K562 (cell line): Measurements from ENCODE around the gene MAP3K6. TPM values are rescaled to one million over a fixed set of nuclear protein-coding genes. Genes with fewer than 3 reads are reported as not detected.

Source experiments
- ARID3A ChIP-seq: IDR thresholded peaks from 2 replicates; pipeline ENCODE4 v1.6.1; 2012; ENCODE audit warnings: low read depth, low read length, improper control_type of control experiment, borderline replicate concordance
- E2F6 ChIP-seq, 2 experiments: IDR thresholded peaks; 2 replicates each; pipeline ENCODE4 v1.6.1; 2011; ENCODE audit warnings: borderline replicate concordance in 1 of 2, control low read depth in 1 of 2, low read depth in 1 of 2, low read length in 1 of 2, mild to moderate bottlenecking in 1 of 2, mixed read lengths in 1 of 2, moderate library complexity in 1 of 2; ENCODE audit not compliant: insufficient read depth in 1 of 2, insufficient read length in 1 of 2, poor library complexity in 1 of 2, severe bottlenecking in 1 of 2; ENCODE audit errors: extremely low read depth in 1 of 2
- ELF1 ChIP-seq: fragments of 200-800 bp; sonication (Bioruptor generic); IDR thresholded peaks from 2 replicates; pipeline ENCODE4 v1.6.1; 2016; ENCODE audit warnings: missing genetic modification characterization, missing compliant biosample characterization
- HDGF ChIP-seq: fragments of 450-650 bp; IDR thresholded peaks from 2 replicates; pipeline ENCODE4 v1.6.1; 2016
- HMGN3 ChIP-seq: IDR thresholded peaks from 2 replicates; pipeline ENCODE4 v1.6.1; 2011; ENCODE audit warnings: borderline replicate concordance, low read depth, mild to moderate bottlenecking, mixed read lengths, low read length; ENCODE audit not compliant: insufficient read length; ENCODE audit errors: extremely low read depth
- MAFG ChIP-seq: fragments of 450-650 bp; conservative IDR thresholded peaks from 2 replicates; pipeline ENCODE4 v1.6.1; 2016; ENCODE audit warnings: missing genetic modification characterization, missing compliant biosample characterization
- MAX ChIP-seq: sonication (generic); formaldehyde crosslinking; IDR thresholded peaks from 2 replicates; pipeline ENCODE4 v1.9.0; 2022; ENCODE audit warnings: mild to moderate bottlenecking, missing genetic modification reagents
- MLLT1 ChIP-seq, 2 experiments: fragments of 450-650 bp; IDR thresholded peaks; 2 replicates each; pipeline ENCODE4 v1.6.1; 2016
- MYBL2 ChIP-seq, 2 experiments: fragments of 450-650 bp in 1 of 2; sonication (generic) in 1 of 2; formaldehyde crosslinking in 1 of 2; IDR thresholded peaks; 2 replicates each; pipeline versions ENCODE4 v1.6.1 to v1.8.1; 2017 to 2022; ENCODE audit warnings: borderline replicate concordance in 1 of 2, inconsistent platforms in 1 of 2, low read depth in 1 of 2, mild to moderate bottlenecking in 1 of 2, missing genetic modification reagents in 1 of 2, moderate library complexity in 1 of 2
- SP1 ChIP-seq: sonication (generic); formaldehyde crosslinking; IDR thresholded peaks from 2 replicates; pipeline ENCODE4 v1.8.1; 2022; ENCODE audit warnings: mild to moderate bottlenecking, missing genetic modification reagents
- ZBTB2 ChIP-seq: fragments of 450-650 bp; IDR thresholded peaks from 2 replicates; pipeline ENCODE4 v1.6.1; 2016; ENCODE audit warnings: antibody characterized with exemption
- ZNF518B ChIP-seq: fragments of 250-450 bp; sonication (Bioruptor Pico); IDR thresholded peaks from 2 replicates; pipeline ENCODE4 v1.5.0; 2021; ENCODE audit warnings: mild to moderate bottlenecking, moderate library complexity
- polyA plus RNA-seq, 8 experiments: library from polyadenylated mRNA; depleted of rRNA in 4 of 8; stranded (reverse) in 5 of 8; unstranded in 3 of 8; fragments of >200 nt; fragmentation: Nextera tagmentation in 2 of 8; fragmentation: Illumina TruSeq in 1 of 8; extraction: Ambion mirVana in 2 of 8; extraction: Trizol in 1 of 8; gene quantifications; 2 replicates each; pipeline versions ENCODE4 v1.2.1 to v1.2.3, GENCODE V29; 2011 to 2014; ENCODE audit warnings: inconsistent platforms in 1 of 8, missing spikeins in 1 of 8
- total RNA-seq, 7 experiments: library from RNA; depleted of rRNA in 6 of 7; stranded (reverse); fragments of >200 nt in 6 of 7; fragmentation: Illumina TruSeq in 2 of 7; extraction: Trizol in 2 of 7; gene quantifications; 2 replicates each; pipeline versions ENCODE4 v1.2.1 to v1.2.3, GENCODE V29; 2011 to 2021; ENCODE audit warnings: low replicate concordance in 1 of 7

The MAP3K6 gene
- total and polyA plus RNA-seq, 9 of the 15 experiments (the other 6 are each of a cell fraction or from before 2014, with no cell fraction given) = 0.99 to 21.9 (median 7.0) TPM

DNA sequence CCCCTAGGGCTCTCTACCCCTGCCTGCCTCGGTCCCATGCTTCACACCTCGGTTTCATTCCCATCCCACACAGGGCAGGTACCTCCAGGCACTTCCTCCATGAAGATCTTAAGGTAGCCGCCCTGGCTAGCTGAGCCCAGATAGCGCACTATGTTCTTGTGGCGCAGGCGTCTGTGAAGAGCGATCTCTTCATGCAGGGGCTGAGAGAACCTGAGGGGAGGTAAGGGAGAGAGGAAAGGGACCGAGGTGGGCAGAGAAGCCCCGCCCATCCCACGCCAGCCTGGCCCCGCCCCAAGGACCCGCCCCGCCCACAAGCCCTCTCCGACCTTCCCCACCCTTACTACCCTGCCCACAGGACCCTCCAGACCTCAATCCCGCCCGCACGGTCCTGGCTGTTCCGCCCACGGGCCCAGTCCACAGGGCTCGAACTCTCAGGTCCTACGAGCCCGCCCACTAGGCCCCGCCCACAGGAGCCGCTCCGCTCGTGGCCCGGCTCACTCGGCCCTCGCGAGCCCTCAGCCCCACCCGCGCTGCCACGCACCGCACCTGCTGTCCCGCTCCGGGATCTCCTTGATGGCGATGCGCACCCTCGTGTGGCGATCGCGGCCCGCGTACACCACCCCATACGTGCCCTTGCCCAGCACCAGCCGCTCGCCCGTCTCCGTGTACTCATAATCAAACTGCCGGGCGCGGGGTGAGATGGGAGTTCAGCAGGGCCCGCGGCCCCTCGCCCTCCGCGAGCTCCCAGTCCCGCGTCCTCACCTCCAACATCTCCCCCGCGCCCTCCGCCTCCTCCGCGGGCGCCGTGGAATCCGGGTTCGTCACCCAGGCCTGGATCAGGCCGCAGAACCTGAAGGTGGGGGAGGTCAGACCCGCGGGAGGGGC lies 6.4 kb downstream of the MAP3K6 start (continued):
- TF ChIP-seq ZNF518B (CRISPR knock-in tag) = no peak
- TF ChIP-seq ZBTB2 = peak; percentile 28; the same call in 1 of the 2 replicates
- peak in 1 of 2 experiments; percentile 24 for TF ChIP-seq E2F6 (IDR thresholded peaks at IDR 0.05; ENCODE audit: borderline replicate concordance in 1 of 2, extremely low read depth in 1 of 2, insufficient read depth in 1 of 2, insufficient read length in 1 of 2, low read depth in 1 of 2, low read length in 1 of 2, poor library complexity in 1 of 2, severe bottlenecking in 1 of 2)
- no peak for TF ChIP-seq HDGF
- no peak for TF ChIP-seq MLLT1 (IDR thresholded peaks at IDR 0.05)
- no peak for TF ChIP-seq ELF1 (tag)
- TF ChIP-seq HMGN3 = peak; percentile 53
- TF ChIP-seq MAFG (tag) = no peak
- TF ChIP-seq MYBL2 (IDR thresholded peaks at IDR 0.05; ENCODE audit: low read depth) = no peak
- no peak for TF ChIP-seq MYBL2 (CRISPR knock-in tag; IDR thresholded peaks at IDR 0.05; ENCODE audit: borderline replicate concordance)
- peak; percentile 43; the same call in 1 of the 2 replicates for TF ChIP-seq SP1 (CRISPR knock-in tag)
- TF ChIP-seq ARID3A = no peak
- TF ChIP-seq MAX (CRISPR knock-in tag) = peak; percentile 56
